Epithelial cell of esophagus (primary cell): ENCODE data around the gene TMF1.
A peak's percentile ranks its signal among the peaks of the same experiment; 100 is the strongest.

Experiments
- DNase-seq: peaks from one replicate; pipeline ENCODE4 v3.0.0; 2010; ENCODE audit warnings: low read depth
- H3K4me3 ChIP-seq: 2 replicates; pipeline ENCODE4 v1.5.1; 2011; ENCODE audit warnings: mild to moderate bottlenecking, low read length, control low read depth
- CTCF ChIP-seq: IDR thresholded peaks from 2 replicates; pipeline ENCODE4 v1.5.1; 2011; ENCODE audit warnings: low read depth, mild to moderate bottlenecking, low read length, control low read depth, inconsistent platforms; ENCODE audit not compliant: insufficient read depth; ENCODE audit errors: missing control alignments

TMF1 gene

GRCh38 chr3:69094467-69095205, 42.5 kb upstream of the TMF1 start:
- no peak overlapping the region for H3K4me3 ChIP-seq
- TF ChIP-seq CTCF, result no peak
- no peak for DNase-seq

- DNase-seq, result no peak
- H3K4me3 ChIP-seq, result no peak overlapping the region
- no peak for TF ChIP-seq CTCF
These were observed 39.9 kb upstream of the TMF1 start for GRCh38 chr3:69092030-69092516.

- TF ChIP-seq CTCF, result no peak
- no peak for DNase-seq
- H3K4me3 ChIP-seq, result no peak overlapping the region
These were observed 39.4 kb upstream of the TMF1 start for GRCh38 chr3:69091389-69092029.

GRCh38 chr3:69090021-69090420, 37.9 kb upstream of the TMF1 start:
- DNase-seq, result peak; percentile 89
- no peak for TF ChIP-seq CTCF
- H3K4me3 ChIP-seq, result no peak overlapping the region

GRCh38 chr3:69088063-69088462, 35.9 kb upstream of the TMF1 start:
- peak; percentile 65 for DNase-seq
- H3K4me3 ChIP-seq, result no peak overlapping the region

GRCh38 chr3:69087030-69087791, 35.1 kb upstream of the TMF1 start:
- H3K4me3 ChIP-seq, result peak overlapping the region; percentile 94
- DNase-seq, result no peak
- TF ChIP-seq CTCF, result no peak

More at GRCh38 chr3:69088063-69088462, 35.9 kb upstream of the TMF1 start:
- no peak for TF ChIP-seq CTCF
